ENCODE measurements around the gene RAB21.

RAB21 gene

DNA sequence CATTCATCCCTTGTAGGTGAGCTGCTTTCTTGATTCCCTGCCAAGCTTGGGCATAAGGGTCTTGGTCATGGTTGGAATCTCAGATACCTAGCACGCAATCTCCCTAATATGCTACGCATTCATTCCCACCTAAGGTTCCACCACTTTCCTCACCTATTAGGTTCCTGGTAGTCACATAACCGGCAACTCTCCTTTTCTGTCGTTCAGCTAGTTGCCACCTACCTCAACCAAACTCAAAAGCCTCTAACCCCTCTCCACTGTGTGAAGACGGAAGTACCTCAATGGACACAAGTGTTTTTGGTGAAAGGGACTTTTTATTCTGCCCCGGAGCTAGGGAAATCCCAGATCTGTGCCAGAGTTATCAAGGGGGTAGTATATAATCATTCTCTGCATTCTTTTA is 83.6 kb downstream of the RAB21 start:
- ChIA-PET POLR2A (no interaction called here), CTCF (interaction anchor here (0.8 to 1.3 kb wide), 4 partner anchors 8 to 60 kb away, joined by 3 to 4 read pairs (median 3); no protein-coding TSS in a partner anchor)
- TF ChIP-seq, protein P1, sequence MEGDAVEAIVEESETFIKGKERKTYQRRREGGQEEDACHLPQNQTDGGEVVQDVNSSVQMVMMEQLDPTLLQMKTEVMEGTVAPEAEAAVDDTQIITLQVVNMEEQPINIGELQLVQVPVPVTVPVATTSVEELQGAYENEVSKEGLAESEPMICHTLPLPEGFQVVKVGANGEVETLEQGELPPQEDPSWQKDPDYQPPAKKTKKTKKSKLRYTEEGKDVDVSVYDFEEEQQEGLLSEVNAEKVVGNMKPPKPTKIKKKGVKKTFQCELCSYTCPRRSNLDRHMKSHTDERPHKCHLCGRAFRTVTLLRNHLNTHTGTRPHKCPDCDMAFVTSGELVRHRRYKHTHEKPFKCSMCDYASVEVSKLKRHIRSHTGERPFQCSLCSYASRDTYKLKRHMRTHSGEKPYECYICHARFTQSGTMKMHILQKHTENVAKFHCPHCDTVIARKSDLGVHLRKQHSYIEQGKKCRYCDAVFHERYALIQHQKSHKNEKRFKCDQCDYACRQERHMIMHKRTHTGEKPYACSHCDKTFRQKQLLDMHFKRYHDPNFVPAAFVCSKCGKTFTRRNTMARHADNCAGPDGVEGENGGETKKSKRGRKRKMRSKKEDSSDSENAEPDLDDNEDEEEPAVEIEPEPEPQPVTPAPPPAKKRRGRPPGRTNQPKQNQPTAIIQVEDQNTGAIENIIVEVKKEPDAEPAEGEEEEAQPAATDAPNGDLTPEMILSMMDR (IDR thresholded peaks at IDR 0.05; ENCODE audit: control extremely low read depth, extremely low read depth, low read depth, missing control alignments), result peak; percentile 4
- DNase-seq (ENCODE audit: extremely low spot score), result no peak

DNA sequence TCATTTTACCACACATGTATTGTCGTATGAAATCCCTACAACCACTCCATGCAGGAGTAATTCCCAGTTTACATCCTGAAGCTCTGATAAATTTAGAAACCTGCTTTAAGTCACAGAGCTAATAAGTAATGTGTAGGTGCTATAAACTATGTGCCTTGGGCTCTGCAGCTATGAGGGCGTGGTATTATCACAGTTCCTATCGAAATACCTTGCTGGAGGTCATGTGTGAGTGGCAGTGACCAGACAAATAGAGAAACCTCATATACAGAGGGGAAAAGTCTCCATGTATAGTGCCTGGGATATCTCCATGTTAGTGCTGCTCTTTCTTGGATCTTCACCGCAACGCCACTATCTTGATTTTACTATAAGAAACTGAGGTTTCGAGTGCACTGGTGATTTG is 84.0 kb downstream of the RAB21 start:
- POLR2A ChIA-PET, result no interaction called here
- TF ChIP-seq, protein P1 (IDR thresholded peaks at IDR 0.05; ENCODE audit: control extremely low read depth, extremely low read depth, low read depth, missing control alignments), result no peak
- CTCF ChIA-PET, result interaction anchor here (0.7 to 1.9 kb wide), 4 partner anchors 9 to 59 kb away, joined by 3 to 5 read pairs (median 4); no protein-coding TSS in a partner anchor
- DNase-seq (ENCODE audit: extremely low spot score), result no peak

DNA sequence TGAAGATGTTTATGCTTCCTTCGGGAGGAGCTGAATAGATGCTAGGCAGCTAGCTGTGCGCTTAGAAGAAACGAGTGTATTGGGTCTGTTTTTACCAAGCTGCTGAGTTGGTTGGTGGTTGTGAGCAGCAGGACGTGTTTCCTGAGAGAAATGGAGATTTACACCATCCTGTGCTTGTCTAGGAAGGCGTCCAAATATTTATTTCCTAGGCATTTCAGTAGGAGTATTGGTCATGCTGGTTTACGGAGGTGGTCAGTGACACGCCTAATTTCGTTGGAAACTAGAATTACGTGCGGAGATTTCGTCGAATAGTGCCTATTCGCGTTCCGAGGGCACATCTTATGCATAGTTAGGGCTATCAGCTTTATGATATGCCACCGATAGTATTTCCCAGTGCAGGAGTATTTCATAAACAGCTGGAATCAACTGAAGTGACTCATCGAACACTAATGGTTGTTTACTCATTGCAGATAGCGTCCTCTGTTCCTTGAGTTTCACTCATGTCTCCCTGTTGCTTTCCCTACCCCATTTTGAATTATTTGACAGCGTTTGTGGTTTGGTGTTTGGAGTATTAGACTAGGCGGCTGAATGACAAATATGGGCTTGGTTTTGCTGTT is 85.7 kb downstream of the RAB21 start:
- ChIA-PET CTCF (interaction anchor here (0.6 to 1.9 kb wide), 3 partner anchors 9 to 93 kb away, joined by 3 to 5 read pairs (median 4); no protein-coding TSS in a partner anchor), POLR2A (interaction anchor here (0.9 kb wide), 1 partner anchor 28 kb away, joined by 7 read pairs; no protein-coding TSS in a partner anchor)
- TF ChIP-seq, protein P1 (IDR thresholded peaks at IDR 0.05; ENCODE audit: control extremely low read depth, extremely low read depth, low read depth, missing control alignments), result no peak
- no peak for DNase-seq (ENCODE audit: extremely low spot score)

DNA sequence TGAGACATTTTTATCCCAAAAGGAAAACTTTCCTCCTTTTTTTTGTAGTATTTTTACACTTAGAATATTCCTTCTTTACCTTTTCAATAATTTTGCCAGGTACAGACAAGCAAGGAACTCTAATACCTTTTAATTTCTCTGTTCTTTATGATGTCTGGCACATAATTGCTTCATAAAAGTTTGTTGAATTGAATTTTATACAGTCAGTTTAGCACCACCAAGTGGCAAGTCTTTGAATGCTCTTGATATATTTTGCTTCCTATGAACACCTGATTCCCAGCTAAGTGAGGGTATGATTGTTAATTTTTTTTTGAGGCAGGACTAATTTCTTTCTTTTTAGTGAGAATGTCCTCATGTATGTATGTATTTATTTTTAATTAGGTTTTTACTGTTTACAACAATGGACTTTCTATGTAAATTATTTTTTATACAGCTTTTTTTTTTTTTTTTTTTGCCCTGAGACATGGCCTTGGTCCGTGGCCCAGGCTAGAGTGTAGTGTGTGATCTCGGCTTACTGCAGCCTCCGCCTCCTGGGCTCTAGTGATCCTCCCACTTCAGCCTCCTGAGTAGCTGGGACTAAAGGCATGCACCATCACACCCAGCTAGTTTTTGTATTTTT is 91.8 kb downstream of the RAB21 start:
- ChIA-PET CTCF (interaction anchor here (0.8 to 1.5 kb wide), 8 partner anchors 9 to 210 kb away, joined by 3 to 5 read pairs (median 3); no protein-coding TSS in a partner anchor), POLR2A (interaction anchor here (0.5 to 0.7 kb wide), 2 partner anchors 19 to 53 kb away, joined by 4 to 12 read pairs; no protein-coding TSS in a partner anchor)
- DNase-seq (ENCODE audit: extremely low spot score), result no peak
- TF ChIP-seq, protein P1 (IDR thresholded peaks at IDR 0.05; ENCODE audit: control extremely low read depth, extremely low read depth, low read depth, missing control alignments), result peak; percentile 46

DNA sequence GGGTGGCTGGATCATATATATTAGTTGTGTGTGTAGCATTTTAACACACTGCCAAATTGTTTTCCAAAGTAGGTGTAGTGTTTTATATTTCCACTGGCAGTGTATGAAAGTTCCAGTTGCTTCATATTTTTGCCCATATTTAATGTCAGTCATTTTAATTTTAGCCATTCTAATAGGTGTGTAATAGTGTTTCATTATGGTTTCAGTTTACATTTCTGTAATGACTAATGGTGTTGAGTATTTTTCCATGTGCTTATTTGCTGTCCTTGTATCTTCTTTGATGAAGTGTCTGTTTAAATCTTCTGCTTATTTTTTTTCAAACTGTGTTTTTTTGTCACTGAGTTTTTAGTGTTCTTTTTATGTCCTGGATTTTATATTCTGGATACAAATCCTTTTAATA is 93.5 kb downstream of the RAB21 start:
- ChIA-PET POLR2A (no interaction called here), CTCF (interaction anchor here (0.7 kb wide), 1 partner anchor 9 kb away, joined by 4 read pairs; no protein-coding TSS in a partner anchor)
- TF ChIP-seq, protein P1 (IDR thresholded peaks at IDR 0.05; ENCODE audit: control extremely low read depth, extremely low read depth, low read depth, missing control alignments), result no peak
- DNase-seq (ENCODE audit: extremely low spot score), result no peak

DNA sequence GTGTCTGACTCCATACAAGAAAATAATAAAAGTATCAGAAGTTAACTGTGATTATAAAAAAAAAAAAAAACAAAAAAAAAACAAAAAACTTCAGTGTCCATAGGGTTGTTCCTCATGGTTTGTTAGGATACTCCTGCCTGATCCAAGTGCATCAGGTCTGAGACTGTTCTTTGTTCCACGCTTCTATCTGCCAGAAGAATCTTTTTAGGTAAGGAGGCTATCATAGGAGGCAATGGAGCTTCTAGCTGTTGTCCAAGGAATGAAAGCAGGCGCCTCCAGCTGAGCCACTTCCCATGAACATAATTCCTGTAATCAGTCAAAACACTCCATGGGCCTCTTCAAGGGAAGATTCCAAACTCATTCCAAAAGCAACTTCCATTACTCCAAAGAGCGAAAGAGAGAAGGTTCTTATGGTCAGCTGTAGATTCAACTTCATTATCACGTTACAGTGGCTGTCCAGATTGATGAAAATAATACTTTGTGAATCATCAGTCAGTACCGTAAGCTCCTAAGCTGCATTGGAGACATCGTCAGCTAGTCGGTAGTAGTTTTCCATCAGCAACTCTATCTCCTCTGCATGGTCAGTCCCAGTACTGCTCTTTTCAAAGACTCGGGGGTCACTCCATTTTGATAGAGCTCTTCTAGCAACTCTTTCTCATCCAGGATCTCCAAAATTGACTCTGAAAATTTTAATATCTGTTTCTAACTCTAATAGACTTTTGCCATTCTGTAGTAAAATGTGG is 94.6 kb downstream of the RAB21 start:
- ChIA-PET POLR2A (no interaction called here), CTCF (interaction anchor here (0.9 to 1.6 kb wide), 5 partner anchors 9 to 69 kb away, joined by 3 to 5 read pairs (median 3); no protein-coding TSS in a partner anchor)
- DNase-seq (ENCODE audit: extremely low spot score), result no peak
- TF ChIP-seq, protein P1 (IDR thresholded peaks at IDR 0.05; ENCODE audit: control extremely low read depth, extremely low read depth, low read depth, missing control alignments), result no peak

Measured in GM10248 (cell line).